ENCODE data around the gene HRH2.

DNA sequence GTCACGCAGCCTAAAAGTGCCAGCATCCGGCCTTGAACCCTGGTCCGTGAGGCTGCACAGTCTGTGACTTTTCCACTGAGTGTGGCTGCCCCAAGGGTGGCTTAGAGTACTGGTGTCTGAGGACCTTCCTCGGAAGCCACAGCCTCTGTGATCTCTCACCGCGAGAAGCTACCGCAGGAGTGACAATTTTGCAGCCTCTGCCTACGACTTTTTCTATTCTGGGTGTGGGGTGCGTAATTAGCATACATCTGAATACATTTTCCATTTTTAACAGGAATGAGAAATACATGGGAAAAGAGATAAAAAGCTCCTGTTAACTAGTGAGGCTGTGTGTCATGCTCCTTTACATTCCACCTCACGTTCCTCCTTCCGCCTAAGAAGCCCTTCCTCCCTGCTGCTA is 48.3 kb upstream of the HRH2 start:
- TF ChIP-seq, protein P1, sequence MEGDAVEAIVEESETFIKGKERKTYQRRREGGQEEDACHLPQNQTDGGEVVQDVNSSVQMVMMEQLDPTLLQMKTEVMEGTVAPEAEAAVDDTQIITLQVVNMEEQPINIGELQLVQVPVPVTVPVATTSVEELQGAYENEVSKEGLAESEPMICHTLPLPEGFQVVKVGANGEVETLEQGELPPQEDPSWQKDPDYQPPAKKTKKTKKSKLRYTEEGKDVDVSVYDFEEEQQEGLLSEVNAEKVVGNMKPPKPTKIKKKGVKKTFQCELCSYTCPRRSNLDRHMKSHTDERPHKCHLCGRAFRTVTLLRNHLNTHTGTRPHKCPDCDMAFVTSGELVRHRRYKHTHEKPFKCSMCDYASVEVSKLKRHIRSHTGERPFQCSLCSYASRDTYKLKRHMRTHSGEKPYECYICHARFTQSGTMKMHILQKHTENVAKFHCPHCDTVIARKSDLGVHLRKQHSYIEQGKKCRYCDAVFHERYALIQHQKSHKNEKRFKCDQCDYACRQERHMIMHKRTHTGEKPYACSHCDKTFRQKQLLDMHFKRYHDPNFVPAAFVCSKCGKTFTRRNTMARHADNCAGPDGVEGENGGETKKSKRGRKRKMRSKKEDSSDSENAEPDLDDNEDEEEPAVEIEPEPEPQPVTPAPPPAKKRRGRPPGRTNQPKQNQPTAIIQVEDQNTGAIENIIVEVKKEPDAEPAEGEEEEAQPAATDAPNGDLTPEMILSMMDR (IDR thresholded peaks at IDR 0.05), result no peak
- TF ChIP-seq EP300 (IDR thresholded peaks at IDR 0.05) (no peak), POLR2A (IDR thresholded peaks at IDR 0.05) (no peak)
